IMR-90 (cell line): ENCODE results near the gene TAF1B. TPM values are rescaled to one million over a fixed set of nuclear protein-coding genes. Genes with fewer than 3 reads are reported as not detected.
A peak's percentile ranks its signal among the peaks of the same experiment; 100 is the strongest.

Experiments
- ATAC-seq: fragments of 200-7000 bp; cut with Tn5 transposase; 2 replicates; pipeline ENCODE4 v1.9.1; 2020; ENCODE audit warnings: low read depth, mild to moderate bottlenecking, moderate library complexity
- BruUV-seq: library from RNA; stranded (reverse); fragments of 400-500 nt; replicated peaks from 2 replicates; lab custom pipeline; 2021; lab: Mats Ljungman, UMichigan
- CTCF ChIA-PET: fragments of 300-600 bp; formaldehyde crosslinking; extraction: SDS; loops from one replicate; lab custom pipeline; 2021; ENCODE audit warnings: antibody characterized with exemption; lab: Yijun Ruan, JAX
- POLR2A ChIA-PET: fragments of 300-600 bp; sonication (Branson Sonifier 250); formaldehyde crosslinking; loops from one replicate; lab custom pipeline; 2022; ENCODE audit warnings: antibody characterized with exemption; ENCODE audit not compliant: unreplicated experiment; lab: Charles Lee
- DNase-seq: peaks from one replicate; pipeline ENCODE4 v3.0.0; 2013
- H2AFZ ChIP-seq: replicated peaks from 2 replicates; pipeline ENCODE3; 2013; ENCODE audit warnings: low read length, mild to moderate bottlenecking; ENCODE audit not compliant: poor library complexity
- H2AK5ac ChIP-seq: 2 replicates; pipeline ENCODE4 v1.6.1; 2013; ENCODE audit warnings: low read depth, low read length, inconsistent platforms
- H2AK9ac ChIP-seq: replicated peaks from 2 replicates; pipeline ENCODE3; 2013; ENCODE audit warnings: mild to moderate bottlenecking, low read depth, low read length, moderate library complexity; ENCODE audit not compliant: poor library complexity
- H2BK120ac ChIP-seq: 2 replicates; pipeline ENCODE4 v1.6.1; 2013; ENCODE audit warnings: low read depth, low read length, inconsistent platforms
- H2BK15ac ChIP-seq: 3 replicates; pipeline ENCODE4 v1.6.1; 2013; ENCODE audit warnings: low read depth, low read length, inconsistent platforms
- H2BK20ac ChIP-seq: 2 replicates; pipeline ENCODE4 v1.6.1; 2013; ENCODE audit warnings: low read depth, mild to moderate bottlenecking, inconsistent platforms, low read length, moderate library complexity
- H2BK5ac ChIP-seq: 2 replicates; pipeline ENCODE4 v1.6.1; 2013; ENCODE audit warnings: mild to moderate bottlenecking, low read depth, low read length, inconsistent platforms; ENCODE audit not compliant: poor library complexity, severe bottlenecking
- H3K14ac ChIP-seq: replicated peaks from 2 replicates; pipeline ENCODE4 v1.6.1; 2013; ENCODE audit warnings: low read depth, low read length, inconsistent platforms
- H3K18ac ChIP-seq: 2 replicates; pipeline ENCODE4 v1.6.1; 2013; ENCODE audit warnings: low read depth, low read length, control low read depth
- H3K23ac ChIP-seq: 2 replicates; pipeline ENCODE4 v1.6.1; 2013; ENCODE audit warnings: low read depth, low read length, inconsistent platforms
- H3K27ac ChIP-seq: 2 replicates; pipeline ENCODE4 v1.5.1; 2013; ENCODE audit warnings: mild to moderate bottlenecking, control low read depth, low read length; ENCODE audit not compliant: insufficient read depth
- H3K27me3 ChIP-seq: 2 replicates; pipeline ENCODE4 v1.6.1; 2013; ENCODE audit warnings: low read length; ENCODE audit not compliant: control insufficient read depth, insufficient read depth
- H3K36me3 ChIP-seq: 2 replicates; pipeline ENCODE4 v1.6.1; 2013; ENCODE audit warnings: low read length, mixed read lengths; ENCODE audit not compliant: control insufficient read depth, insufficient read depth
- H3K4ac ChIP-seq: 2 replicates; pipeline ENCODE4 v1.6.1; 2013; ENCODE audit warnings: low read depth, low read length, inconsistent platforms
- H3K4me1 ChIP-seq: 2 replicates; pipeline ENCODE4 v1.6.1; 2013; ENCODE audit warnings: low read length, mixed read lengths; ENCODE audit not compliant: control insufficient read depth, insufficient read depth
- H3K4me2 ChIP-seq: 2 replicates; pipeline ENCODE4 v1.6.1; 2013; ENCODE audit warnings: low read depth, mild to moderate bottlenecking, control low read depth, low read length, moderate library complexity
- H3K4me3 ChIP-seq: 2 replicates; pipeline ENCODE4 v1.5.1; 2013; ENCODE audit warnings: low read depth, mild to moderate bottlenecking, control low read depth, low read length, moderate library complexity; ENCODE audit not compliant: insufficient read depth
- H3K56ac ChIP-seq: 2 replicates; pipeline ENCODE4 v1.6.1; 2013; ENCODE audit warnings: low read length, inconsistent platforms; ENCODE audit not compliant: insufficient read depth; ENCODE audit errors: extremely low read depth
- H3K79me1 ChIP-seq, 2 experiments: 2 replicates each; pipeline ENCODE4 v1.6.1; 2013; ENCODE audit warnings: low read length in 2 of 2, inconsistent platforms in 1 of 2, low read depth in 1 of 2
- H3K9ac ChIP-seq: 2 replicates; pipeline ENCODE4 v1.6.1; 2013; ENCODE audit warnings: low read depth, low read length, control low read depth
- H3K9me1 ChIP-seq: 2 replicates; pipeline ENCODE4 v1.6.1; 2013; ENCODE audit warnings: low read length, inconsistent platforms; ENCODE audit not compliant: insufficient read depth
- H3K9me3 ChIP-seq: 2 replicates; pipeline ENCODE4 v1.6.1; 2013; ENCODE audit warnings: low read length; ENCODE audit not compliant: control insufficient read depth, insufficient read depth
- H4K20me1 ChIP-seq: 2 replicates; pipeline ENCODE4 v1.6.1; 2013; ENCODE audit warnings: low read length, inconsistent platforms; ENCODE audit not compliant: insufficient read depth
- H4K5ac ChIP-seq: 2 replicates; pipeline ENCODE4 v1.6.1; 2013; ENCODE audit warnings: mild to moderate bottlenecking, low read depth, low read length, control low read depth
- H4K8ac ChIP-seq, 2 experiments: 2 replicates each; pipeline ENCODE4 v1.6.1; 2013; ENCODE audit warnings: low read depth in 2 of 2, low read length in 2 of 2, control low read depth in 1 of 2, inconsistent platforms in 1 of 2
- H4K91ac ChIP-seq: 2 replicates; pipeline ENCODE4 v1.6.1; 2013; ENCODE audit warnings: low read depth, low read length, inconsistent platforms; ENCODE audit not compliant: insufficient read depth
- BHLHE40 ChIP-seq: fragments of 150-350 bp; IDR thresholded peaks from 2 replicates; pipeline ENCODE4 v1.6.1; 2016; ENCODE audit warnings: mild to moderate bottlenecking, low read depth, low read length
- CEBPB ChIP-seq: IDR thresholded peaks from 2 replicates; pipeline ENCODE4 v1.6.1; 2012; ENCODE audit warnings: low read depth, low read length, improper control_type of control experiment
- WGBS, 2 experiments: methylation state at CpG; one replicate each; pipeline versions ENCODE4 v1.1.5 to v1.1.7; 2013; ENCODE audit warnings: missing lambda C conversion rate in 2 of 2; ENCODE audit not compliant: insufficient read length in 1 of 2; ENCODE audit errors: extremely low coverage in 2 of 2; 5-methylcytosine and 5-hydroxymethylcytosine counted together
- dilution Hi-C: fragments of 300-500 bp; cut with HindIII; formaldehyde crosslinking; loops from one replicate; pipeline ENCODE4 v1.14.3; 2018; ENCODE audit warnings: low sequenced_read_pairs; ENCODE audit not compliant: unreplicated experiment
- in situ Hi-C: fragments of 300-500 bp; cut with MboI; formaldehyde crosslinking; loops from 3 replicates; pipeline ENCODE4 v1.14.3; 2019; ENCODE audit warnings: low sequenced_read_pairs, inconsistent platforms, mixed read lengths
- intact Hi-C: fragments of 100-400 bp; cut with micrococcal nuclease; formaldehyde crosslinking; loops from 2 replicates; pipeline ENCODE4 v1.10.0; 2022
- polyA plus RNA-seq, 3 experiments: library from polyadenylated mRNA; depleted of rRNA; stranded (reverse); fragments of >200 nt; gene quantifications; 2 replicates each; pipeline ENCODE4 v1.2.3, GENCODE V29; 2012; ENCODE audit warnings: low replicate concordance in 1 of 3
- total RNA-seq: library from RNA; depleted of rRNA; stranded (reverse); fragments of >200 nt; gene quantifications from 2 replicates; pipeline ENCODE4 v1.2.3, GENCODE V29; 2012

The TAF1B gene
- total and polyA plus RNA-seq, 2 of the 4 experiments (the other 2 are of a cell fraction): 8.4 to 19.9 TPM

DNA sequence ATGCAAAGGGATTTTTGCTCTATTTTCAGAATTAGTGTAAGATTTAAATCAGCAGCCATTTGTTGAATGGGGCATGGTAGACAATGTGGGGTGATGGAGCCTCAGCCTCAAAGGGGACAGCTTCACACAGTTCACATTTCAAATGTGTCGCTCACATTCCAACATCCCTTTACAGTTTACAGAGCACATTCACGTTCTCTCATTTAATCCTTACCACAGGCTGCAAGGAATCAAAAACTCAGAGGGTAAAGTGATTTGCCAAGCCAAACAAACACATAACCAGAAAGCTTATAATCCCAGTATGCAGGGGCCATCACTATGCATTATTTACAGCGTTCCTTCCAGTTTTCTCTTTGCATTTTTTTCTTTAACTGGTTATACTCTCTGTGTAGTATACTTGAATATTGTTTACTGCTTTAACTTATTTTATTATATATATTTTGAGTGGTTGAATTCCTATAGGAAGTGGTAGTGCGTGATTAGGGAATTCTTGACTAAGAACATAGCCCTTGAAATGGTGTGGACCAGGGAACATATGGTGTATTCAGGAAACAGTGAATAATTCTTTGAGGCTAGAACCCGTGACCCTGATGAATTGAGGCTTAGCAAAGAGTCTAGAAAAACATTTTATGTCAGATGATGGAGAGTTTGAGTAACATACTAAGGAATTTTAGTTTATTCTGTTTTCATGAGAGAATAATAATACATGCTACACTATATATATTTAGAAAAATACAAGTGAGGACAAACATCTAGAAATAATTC, 18.1 kb upstream of the TAF1B start:
- no peak overlapping the region for H3K4me2 ChIP-seq
- H2BK15ac ChIP-seq: no peak overlapping the region
- no peak overlapping the region for H4K91ac ChIP-seq
- no peaks in the 10 kb centered on the region for H3K79me1 ChIP-seq
- no peak overlapping the region for H2BK5ac ChIP-seq
- no peak overlapping the region for H2BK20ac ChIP-seq
- no peak overlapping the region; the same call in 1 of the 2 replicates for H3K27ac ChIP-seq
- no peak overlapping the region for H4K8ac ChIP-seq
- H2AFZ ChIP-seq: no peak overlapping the region
- H2AK5ac ChIP-seq: no peak overlapping the region
- ATAC-seq: peak; percentile 87
- H3K4me3 ChIP-seq: no peak overlapping the region
- no peak overlapping the region for H3K56ac ChIP-seq
- H3K27me3 ChIP-seq: no peaks in the 10 kb centered on the region
- no peak overlapping the region for H3K9ac ChIP-seq
- CTCF ChIA-PET: no interaction called here
- peaks cover 2% of the 10 kb centered on the region; the same call in 1 of the 2 replicates for H3K4me1 ChIP-seq
- no peaks in the 10 kb centered on the region for H3K36me3 ChIP-seq
- no CpG with 5 or more reads among the region's 5 CpGs for WGBS, 2 experiments
- H4K5ac ChIP-seq: no peak overlapping the region
- dilution Hi-C loops: no loop called here
- no TSS peak for BruUV-seq
- no peak overlapping the region for H3K14ac ChIP-seq
- TF ChIP-seq CEBPB: no peak
- TF ChIP-seq BHLHE40: peak; percentile 4; the same call in 1 of the 2 replicates
- 0 out of 2 replicates have a peak overlapping the region, but pooled peaks have one; percentile 11 for H3K23ac ChIP-seq
- H2BK120ac ChIP-seq: no peak overlapping the region
- H3K4ac ChIP-seq: no peak overlapping the region
- in situ Hi-C loops: loop anchor here (25.0 kb wide), 1 partner anchor 837 kb away; no protein-coding TSS in a partner anchor
- POLR2A ChIA-PET: no interaction called here
- intact Hi-C loops: no loop called here
- no peaks in the 10 kb centered on the region for H4K20me1 ChIP-seq
- DNase-seq: peak; percentile 74
- no peaks in the 10 kb centered on the region for H3K9me1 ChIP-seq
- H2AK9ac ChIP-seq: no peak overlapping the region
- no peaks in the 10 kb centered on the region for H3K9me3 ChIP-seq
- H3K18ac ChIP-seq: no peak overlapping the region
